RCC 7860 (cell line): ENCODE results near the gene NFATC1.

Experiments
- DNase-seq: peaks from one replicate; pipeline ENCODE4 v3.0.0-alpha.2; 2015; ENCODE audit warnings: low spot score
- FAIRE-seq: peaks from 2 replicates; lab custom pipeline; 2012; peaks lifted over from hg19 to GRCh38; lab: Jason Lieb, UNC

The NFATC1 gene

DNA sequence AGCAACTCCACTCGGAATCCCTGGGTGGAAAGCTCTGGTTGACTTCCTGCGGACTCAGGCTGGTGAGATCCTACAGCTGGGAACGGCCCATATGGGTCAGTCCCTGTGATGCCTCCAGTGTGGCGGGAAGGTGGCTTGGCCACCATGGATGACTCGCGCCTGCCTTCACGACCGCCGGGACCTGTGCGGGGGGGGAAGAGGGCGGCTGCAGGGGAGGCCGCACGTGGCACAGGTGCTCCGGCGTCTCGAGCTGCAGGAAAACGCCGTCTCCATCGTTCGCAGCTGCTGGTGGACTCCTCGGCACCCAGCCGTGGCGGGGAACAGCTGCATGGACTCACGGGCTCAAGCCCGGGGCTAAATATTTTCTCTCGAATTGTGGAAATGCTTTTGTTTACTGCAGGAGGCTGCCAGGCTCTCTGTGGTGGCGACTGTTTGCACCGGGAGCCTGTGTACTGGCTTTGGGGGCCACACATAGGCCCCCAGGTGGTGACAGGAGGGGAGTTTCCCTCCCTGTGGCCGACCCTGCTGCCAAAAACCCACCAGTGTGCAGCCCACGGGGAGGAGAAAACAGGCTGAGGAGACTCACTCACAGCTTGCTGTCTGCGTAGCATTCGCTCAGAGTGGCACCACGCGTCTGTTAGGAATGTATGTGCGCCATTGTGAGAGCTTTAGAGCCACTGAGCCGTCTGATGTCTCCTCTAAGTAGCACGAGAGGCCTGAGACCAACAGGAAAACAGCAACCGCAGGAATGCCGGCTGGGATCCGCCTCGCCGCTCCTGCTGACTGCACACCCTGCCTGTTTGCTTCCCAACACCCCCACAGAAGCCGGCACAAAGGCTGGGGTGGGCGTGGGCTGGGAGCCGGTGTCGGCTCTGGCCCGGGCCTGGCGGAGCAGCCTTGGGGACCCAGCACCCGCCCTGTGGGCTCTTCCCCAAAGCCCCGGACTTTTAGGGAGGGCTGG is 89.2 kb downstream of the NFATC1 start:
- peak; percentile 82 for DNase-seq
- FAIRE-seq = peak; percentile 43

DNA sequence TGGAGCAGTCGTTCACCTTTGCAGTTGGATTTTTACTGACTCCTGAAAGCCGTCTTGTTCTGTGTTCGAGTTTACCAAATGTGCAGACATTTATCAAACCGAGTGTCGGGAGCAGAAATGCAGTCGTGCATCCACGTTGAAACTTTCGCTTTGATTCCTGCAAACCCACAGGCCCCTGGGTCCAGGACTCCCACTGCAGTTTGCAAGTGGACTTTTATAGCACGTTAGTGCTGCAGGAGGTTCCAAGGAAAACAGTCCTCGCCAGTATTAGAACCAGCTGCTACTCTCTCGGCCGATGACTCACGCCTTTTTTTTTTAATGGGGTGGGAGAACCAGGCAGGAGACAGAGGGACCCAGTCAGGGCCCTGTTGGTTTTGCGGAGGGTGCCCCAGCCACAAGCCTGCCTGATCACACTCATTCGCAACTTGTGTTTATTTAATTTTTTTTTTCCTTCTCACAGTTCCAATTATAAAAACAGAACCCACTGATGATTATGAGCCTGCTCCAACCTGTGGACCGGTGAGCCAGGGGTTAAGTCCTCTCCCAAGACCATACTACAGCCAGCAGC is 90.1 kb downstream of the NFATC1 start:
- DNase-seq (peak; percentile 4), FAIRE-seq (no peak)

DNA sequence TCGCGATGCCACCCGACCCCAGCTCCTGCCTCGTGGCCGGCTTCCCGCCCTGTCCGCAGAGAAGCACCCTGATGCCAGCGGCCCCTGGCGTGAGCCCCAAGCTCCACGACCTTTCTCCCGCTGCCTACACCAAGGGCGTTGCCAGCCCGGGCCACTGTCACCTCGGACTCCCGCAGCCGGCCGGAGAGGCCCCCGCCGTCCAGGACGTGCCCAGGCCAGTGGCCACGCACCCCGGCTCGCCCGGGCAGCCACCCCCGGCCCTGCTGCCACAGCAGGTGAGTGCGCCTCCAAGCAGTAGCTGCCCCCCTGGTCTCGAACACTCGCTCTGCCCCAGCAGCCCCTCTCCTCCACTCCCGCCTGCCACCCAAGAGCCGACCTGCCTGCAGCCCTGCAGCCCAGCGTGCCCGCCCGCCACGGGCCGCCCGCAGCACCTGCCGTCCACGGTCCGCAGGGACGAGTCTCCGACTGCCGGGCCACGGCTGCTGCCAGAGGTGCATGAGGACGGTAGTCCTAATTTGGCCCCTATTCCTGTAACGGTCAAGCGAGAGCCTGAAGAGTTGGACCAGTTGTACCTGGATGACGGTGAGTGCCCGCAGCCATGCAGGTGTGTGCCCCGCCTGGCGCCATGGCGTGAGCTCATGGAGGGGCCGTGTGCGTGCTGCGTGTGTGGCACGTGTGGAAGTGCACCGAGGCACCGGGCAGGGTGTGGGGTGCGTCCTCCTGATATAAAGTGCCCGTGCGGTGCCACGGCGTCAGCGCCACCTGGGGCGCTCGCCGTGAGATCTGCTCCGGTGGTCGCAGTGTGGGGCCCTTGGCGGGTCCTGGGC is 90.8 kb downstream of the NFATC1 start:
- no peak for FAIRE-seq
- DNase-seq = no peak

DNA sequence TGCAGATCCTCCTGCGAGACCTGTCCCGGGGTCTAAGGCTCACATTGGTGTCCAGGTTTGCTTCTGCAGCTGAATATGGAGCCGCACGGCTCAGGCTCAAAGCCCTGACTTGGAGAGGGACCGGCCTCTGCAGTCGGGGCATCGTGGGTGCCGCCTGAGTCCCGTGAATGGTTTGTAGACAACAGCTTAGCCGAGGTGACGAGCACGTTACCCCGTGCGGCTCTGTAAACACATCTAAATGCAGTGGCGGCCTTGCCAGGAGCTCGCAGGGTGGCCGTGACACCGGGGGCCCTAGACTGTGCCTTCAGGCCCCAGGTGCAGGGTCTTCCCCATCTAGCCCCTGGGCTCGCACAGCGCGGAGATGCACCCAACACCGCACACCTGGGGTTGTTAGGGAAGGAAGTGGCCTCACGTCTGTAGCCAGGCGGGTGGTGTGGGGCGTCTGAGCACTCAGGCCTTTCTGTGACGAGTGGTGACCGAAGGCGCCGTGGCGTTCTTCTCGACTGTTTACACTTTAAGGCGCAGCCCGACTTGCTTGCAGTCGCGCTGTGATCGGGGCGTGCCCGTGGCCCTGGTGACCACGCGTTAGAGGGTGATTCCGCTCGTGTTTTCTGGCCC is 91.6 kb downstream of the NFATC1 start:
- FAIRE-seq (no peak), DNase-seq (no peak)

DNA sequence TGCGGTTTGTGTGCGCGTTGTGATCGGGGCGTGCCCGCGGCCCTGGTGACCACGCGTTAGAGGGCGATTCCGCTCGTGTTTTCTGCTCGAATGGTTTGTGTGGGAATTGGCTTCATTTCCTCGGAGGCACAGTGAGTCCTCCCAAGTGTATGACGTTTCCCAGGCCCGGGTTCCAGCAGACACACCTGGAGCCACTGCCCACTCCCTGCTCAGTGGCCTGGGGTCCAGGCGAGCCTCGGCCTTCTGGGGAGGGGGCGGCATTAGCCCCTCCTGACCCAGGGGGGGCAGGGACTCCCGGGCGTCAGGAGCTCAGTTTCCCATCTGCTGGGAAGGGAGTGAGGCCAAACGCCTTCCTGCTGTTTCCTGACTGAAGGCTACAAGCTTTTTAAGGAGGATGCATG is 92.1 kb downstream of the NFATC1 start:
- DNase-seq = no peak
- no peak for FAIRE-seq

DNA sequence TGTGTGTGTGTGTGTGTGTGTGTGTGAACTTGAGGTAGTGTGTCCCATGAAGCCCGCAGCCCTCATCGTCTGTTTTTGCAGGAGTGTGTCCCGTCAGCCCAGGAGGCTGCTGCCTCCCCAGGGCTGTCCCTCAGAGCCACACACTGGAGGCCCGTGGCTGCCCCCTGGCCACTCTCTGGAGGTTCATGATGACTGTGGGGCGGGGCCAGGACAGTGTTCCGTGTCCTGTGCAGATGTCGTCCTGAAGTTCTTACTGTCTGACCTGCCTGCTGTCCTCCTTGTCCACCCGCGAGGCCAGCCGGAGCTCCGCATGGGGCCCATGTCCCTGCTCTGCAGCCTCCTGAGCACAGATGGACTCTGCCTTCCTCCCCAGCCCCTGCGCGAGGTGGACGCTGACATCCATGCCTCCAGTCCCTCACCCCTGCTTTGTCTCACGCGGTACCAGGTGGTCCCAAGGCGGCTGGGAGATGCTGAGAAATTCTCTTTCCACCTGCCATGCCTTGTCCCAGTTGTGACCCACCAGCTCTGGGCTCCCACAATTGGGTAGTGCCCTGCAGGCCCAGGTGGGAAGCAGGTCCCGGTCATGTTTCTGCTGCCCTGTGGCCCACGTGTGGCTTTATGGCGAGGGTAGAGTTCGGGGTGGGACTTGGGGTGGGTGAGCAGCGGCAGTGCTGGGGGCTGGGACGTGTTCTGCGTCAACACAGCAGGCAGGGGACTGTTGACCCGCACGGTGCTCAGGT is 92.8 kb downstream of the NFATC1 start:
- FAIRE-seq (no peak), DNase-seq (no peak)

DNA sequence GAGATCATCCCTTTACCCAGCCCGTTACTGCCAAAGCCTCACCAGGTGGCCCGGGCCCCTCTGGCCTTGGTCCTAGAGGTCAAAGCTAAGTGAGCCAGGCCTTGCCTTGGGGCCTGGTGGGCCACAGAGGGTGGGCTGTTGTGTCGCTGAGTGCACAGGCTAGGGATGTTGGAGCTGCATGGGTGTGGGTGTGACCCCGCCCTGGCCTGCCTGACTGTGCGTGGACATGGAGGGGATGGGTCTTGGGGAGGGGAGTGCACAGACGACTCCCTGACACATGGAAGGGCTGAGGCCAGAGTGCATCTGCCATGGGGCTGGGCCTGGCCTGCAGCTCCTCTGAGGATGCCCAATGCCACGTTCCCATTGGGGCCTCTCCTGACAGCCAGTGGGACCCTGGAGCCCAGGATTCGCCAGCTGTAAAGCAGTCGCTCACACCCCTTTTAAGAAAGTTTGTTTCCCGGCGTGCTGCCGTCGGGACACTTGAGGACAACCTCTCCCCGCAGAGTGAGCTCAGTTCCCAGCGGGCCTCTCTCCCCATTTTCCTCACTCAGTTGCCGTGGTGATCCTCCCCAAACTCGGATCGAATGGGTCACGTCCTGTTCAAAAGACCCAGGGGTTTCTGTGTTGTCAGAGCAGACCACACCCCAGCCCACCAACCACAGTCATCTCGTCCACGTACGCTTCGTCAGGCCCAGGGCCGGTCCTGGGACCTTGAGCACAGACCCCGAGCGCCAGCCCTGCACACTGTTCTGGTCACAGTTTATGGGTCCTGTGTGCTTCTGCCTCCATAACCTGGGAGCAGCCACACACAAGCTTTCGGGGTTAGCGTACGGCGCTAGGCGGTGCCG is 93.5 kb downstream of the NFATC1 start:
- DNase-seq (no peak), FAIRE-seq (no peak)

DNA sequence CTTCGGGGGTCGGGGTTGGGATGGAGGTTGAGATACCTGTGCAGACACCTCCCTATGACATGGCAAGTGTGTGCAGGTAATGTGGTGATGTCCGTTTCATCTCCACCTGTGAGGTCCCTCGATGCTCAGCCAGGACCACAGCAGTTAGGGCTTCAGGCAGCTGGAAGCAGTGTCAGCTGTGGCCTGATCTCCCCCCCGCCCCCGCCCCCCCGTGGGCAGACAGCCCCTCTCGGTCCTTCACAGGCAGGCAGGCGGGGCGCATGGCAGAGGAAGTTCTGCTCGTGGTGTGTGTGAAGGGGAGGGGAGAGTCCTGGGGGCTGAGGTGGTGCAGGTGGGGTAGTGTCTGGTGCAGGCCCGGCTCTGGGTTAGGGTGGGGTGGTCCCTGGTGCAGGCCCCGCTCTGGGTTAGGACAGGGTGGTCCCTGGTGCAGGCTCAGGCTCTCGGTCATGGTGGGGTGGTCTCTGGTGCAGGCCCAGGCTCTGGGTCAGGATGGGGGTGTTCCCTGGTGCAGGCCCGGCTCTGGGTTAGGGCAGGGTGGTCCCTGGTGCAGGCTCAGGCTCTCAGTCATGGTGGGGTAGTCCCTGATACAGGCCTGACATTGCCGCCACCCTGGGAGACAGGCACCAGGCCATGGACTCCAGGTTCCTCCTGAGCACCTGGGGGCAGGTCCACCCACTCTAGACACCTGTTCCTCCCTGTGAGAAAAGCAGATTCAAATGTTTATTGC is 94.3 kb downstream of the NFATC1 start:
- no peak for DNase-seq
- FAIRE-seq = no peak

DNA sequence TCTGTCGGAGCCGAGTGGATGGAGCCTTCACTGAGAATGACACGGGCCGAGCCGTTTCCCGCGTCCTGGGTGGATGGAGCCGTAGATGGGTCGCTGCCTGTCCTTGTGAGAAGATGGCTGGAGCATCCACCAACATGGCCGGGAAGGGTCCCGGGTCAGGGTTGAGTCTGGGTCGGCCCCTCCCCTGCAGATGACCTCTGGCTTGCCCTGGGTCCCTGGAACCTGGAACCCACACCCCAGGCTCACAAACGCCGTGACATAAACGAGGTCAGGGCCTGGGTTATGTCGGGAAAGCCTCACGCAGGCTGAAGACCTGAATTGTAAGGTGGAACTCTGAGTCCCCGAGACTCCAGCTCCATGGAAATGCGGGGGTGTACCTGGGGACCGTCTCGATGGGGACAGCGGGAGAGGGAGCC is 94.9 kb downstream of the NFATC1 start:
- FAIRE-seq (no peak), DNase-seq (no peak)

DNA sequence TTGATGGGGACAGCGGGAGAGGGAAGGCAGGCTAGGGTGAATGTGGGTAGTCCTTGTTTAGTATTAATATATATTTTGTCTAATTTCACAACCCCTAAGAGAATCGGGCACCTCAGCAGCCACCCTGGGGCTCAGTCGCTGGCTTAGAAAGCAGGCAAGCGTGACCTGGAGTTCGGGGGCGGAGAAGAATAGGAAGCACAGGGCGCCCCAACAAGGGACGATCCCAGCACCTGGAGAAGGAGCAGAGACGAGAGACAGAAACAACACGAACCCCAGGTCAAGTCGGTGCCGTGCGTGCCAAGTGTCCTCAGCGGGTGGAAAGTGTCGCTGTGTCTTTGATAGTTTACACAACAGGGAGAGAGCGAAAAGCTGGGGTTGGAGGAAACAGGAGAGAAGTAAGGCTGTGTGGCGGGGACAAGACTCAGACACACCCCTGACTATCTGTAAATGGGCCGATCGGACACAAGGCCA is 95.4 kb downstream of the NFATC1 start:
- FAIRE-seq (no peak), DNase-seq (no peak)

DNA sequence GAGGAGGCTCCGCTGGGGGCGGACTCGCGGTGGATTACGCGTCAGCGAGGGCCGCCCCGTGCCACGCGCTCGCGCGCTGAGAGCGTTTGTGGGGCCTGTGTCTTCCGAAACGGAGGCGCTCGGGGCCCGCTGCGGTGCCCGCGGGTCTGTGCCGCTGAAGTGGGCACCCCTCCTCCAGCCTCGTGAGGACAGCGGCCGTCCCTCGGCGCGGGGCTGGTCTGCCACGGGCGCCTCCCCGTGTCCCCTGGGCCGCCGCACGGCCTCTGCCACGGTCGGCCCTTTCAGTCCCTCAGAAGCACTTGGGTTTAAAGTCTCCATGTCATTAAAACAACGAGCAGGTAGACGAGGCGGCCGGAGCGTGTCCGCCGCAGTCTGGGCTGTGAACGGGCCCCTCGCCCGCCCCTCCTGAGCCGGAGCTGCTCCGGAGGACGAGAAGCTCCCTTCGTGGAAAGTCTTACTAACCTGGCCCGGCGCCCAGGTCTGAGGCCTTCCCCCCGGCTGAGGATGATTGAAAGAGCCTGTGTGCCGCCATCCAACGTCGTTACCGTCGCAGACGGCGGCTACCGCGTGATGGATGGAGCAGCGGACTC is 97.6 kb downstream of the NFATC1 start:
- no peak for DNase-seq
- FAIRE-seq = no peak

DNA sequence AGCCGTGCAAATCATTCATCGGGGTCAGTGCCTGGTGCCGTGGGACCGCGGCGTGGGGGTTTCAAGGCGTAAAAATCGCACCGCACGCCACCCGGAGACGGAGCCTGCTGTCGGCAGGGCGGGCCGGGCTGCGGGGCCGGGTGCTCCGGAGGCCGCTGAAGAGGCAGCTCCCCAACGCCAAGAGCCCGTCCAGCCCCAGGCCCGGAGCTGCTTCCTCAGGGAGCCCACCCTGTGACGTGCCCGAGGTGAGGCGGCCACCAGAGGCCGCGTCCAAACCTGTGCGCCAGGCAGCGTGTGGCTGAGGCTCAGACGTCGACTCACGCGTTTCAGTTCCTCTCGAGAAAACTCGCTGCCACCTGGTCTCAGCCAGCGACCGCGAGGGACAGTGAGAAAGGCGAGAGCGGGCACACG is 98.1 kb downstream of the NFATC1 start:
- no peak for FAIRE-seq
- DNase-seq = no peak

DNA sequence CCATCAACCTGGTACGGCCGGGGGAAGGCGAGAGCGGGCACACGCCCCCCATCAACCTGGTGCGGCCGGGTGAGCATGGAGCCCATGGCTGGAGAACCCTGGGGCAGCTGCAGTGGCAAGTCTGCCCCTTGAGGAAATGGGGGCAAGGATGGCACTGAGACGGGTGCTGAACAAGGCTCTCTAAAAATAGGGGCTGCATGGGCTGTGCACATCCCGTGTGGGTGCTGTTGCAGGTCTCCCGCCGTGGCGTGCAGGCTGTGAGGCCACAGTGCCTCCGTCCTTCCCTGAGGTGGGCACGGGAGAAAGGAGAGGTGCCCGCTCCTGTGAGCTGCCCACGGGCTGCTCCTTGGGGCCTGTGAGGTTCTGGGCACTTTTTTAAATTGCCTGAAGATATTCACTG is 99.2 kb downstream of the NFATC1 start:
- no peak for FAIRE-seq

DNA sequence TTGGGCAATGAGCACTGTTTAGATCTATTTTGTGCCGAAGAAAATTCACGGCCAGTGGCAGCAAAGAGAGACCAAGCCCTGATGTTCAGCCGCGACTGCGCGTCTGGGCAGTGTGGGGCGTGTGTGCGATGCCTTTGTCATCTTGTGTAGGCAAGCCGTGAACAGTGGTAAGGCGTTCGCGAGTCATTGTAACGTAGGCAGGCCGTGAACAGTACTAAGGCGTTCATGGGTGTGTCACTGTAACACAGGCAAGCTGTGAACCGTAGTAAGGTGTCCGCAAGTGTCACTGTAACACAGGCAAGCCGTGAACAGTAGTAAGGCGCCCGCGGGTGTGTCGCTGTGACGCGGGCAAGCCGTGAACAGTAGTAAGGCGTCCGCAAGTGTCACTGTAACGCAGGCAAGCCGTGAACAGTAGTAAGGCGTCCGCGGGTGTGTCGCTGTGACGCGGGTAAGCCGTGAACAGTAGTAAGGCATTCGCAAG is 99.9 kb downstream of the NFATC1 start:
- no peak for DNase-seq
- FAIRE-seq = no peak

More for the DNA sequence above, 99.2 kb downstream of the NFATC1 start:
- no peak for DNase-seq

DNA sequence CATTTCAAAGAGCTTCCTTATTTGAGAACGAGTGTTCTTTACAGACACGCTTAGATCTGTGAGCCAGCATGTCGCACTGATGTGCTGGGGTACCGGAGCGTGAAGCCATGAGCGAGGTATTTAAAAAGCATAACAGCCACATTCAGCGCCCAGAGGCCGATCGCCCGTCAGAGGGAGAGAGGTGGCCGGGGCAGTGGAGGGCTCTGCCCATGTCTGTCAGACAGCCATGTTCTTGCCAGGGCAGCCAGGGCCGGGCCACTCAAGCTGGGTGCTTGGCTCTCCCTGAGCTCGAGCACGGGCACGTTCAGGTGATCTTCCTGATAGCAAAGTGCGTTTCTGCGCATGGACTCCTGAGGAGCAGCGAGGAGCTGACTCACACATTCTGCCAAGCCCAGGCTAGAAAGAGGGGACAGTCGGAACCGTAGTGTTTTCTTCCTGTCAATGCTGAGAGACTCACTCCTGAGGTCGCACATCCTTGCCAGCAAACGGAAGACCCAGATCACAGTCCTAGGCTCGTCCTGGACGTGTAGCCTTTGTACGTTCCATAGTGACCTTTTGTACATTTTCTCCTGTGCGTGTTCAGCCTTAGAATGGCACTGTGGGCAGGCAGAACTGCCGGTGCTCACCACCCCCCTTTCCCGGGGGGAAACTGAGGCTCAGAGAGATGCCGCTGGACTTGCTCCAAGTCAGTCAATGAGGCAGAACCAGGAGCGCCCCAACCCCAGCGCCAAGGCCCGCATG is 100.7 kb downstream of the NFATC1 start:
- no peak for FAIRE-seq
- DNase-seq = no peak

DNA sequence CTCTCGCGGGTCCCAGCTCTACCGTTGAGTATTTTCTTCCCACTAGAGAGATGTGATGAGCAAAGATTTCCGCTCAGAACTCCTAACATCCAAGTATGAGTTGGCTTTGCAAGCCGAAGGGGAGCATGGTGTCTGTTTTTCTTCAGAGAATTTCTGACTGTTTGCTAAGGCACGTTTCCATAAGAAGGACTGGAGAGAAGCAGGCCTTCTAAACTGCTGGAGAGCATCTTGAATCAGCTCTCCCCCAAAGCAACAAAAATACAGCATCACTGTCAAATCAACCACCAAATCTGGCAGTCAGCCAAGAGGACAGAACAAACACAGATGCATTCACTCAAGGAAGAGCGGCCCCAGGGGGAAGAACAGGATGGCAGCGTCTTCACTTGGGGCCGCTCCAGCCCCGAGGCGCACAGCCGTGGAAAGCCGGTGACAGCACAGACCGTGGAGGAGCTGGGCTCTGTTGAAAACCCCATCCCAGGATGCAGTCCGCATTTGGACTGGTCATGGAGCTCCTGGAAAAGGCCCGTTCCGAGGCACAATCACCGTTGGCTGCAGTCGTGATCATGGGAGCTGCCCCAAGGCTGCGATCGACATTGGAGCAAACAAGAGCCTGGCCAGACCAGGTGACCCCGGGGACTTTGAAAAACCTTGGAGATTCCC is 101.4 kb downstream of the NFATC1 start:
- FAIRE-seq = no peak
- no peak for DNase-seq

DNA sequence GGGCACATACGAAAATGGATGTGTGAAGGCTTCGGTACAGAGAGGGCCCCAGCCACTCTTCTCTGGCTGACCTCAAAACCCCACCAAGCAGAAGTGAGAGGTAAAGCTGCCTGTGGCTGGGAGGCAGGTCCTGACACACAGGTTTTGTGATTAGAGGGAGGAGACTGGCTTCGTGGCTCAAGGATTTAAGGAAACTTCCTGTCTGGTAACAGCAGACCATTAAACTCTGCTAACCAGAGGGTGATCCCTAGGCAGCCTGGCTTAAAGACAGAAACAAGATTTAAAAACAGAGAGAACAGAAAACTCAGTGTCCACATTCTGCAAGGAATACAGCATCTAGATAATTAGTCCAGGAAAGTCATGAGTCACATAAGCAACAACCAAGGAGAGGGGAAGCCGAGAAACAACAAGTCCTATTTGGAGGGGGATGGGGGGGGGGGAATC is 101.9 kb downstream of the NFATC1 start:
- no peak for FAIRE-seq
- DNase-seq = no peak
